Cortex of kidney (tissue), 1 donor: Measurements from ENCODE around the gene MYL5.
"Not testable (repeated sequence)": the region's sequence is repeated elsewhere in the genome, so short reads cannot be mapped to it uniquely, and the experiment has no call there.

Experiments used
- DNase-seq: peaks from one replicate; lab custom pipeline; 2025; lab: John Stamatoyannopoulos, UW

Gene MYL5

GRCh38 chr4:705278-706082 is 31.1 kb downstream of the MYL5 start, which contains the start of gene PCGF3:
TSS of gene PCGF3 (plus strand) at chr4:705832. CDS start at chr4:733681, 27,849 bp downstream.
- DNase-seq = peak; percentile 53

- DNase-seq = not testable (repeated sequence)
Measured at GRCh38 chr4:706083-706633, 31.8 kb downstream of the MYL5 start.

GRCh38 chr4:706834-707598 is 32.7 kb downstream of the MYL5 start:
- no peak for DNase-seq

GRCh38 chr4:707929-708630 is 33.7 kb downstream of the MYL5 start:
- no peak for DNase-seq

- no peak for DNase-seq
Measured at GRCh38 chr4:708631-708933, 34.2 kb downstream of the MYL5 start.

- no peak for DNase-seq
Measured at GRCh38 chr4:709348-709747, 35.0 kb downstream of the MYL5 start.

- no peak for DNase-seq
Measured at GRCh38 chr4:710116-710515, 35.8 kb downstream of the MYL5 start.

GRCh38 chr4:710916-711315 is 36.6 kb downstream of the MYL5 start:
- no peak for DNase-seq

GRCh38 chr4:712093-712492 is 37.8 kb downstream of the MYL5 start:
- no peak for DNase-seq

GRCh38 chr4:712916-713632 is 38.7 kb downstream of the MYL5 start:
- DNase-seq = no peak

GRCh38 chr4:714087-714486 is 39.7 kb downstream of the MYL5 start:
- DNase-seq = no peak

- DNase-seq = no peak
Measured at GRCh38 chr4:717601-718320, 43.4 kb downstream of the MYL5 start.

- no peak for DNase-seq
Measured at GRCh38 chr4:718460-718859, 44.1 kb downstream of the MYL5 start.

- no peak for DNase-seq
Measured at GRCh38 chr4:720111-720860, 45.9 kb downstream of the MYL5 start.

GRCh38 chr4:721261-722168 is 47.2 kb downstream of the MYL5 start:
- DNase-seq = no peak

GRCh38 chr4:722169-722725 is 47.9 kb downstream of the MYL5 start:
- DNase-seq = no peak

GRCh38 chr4:722851-723360 is 48.6 kb downstream of the MYL5 start:
- DNase-seq = no peak

- DNase-seq = no peak
Measured at GRCh38 chr4:723751-724530, 49.6 kb downstream of the MYL5 start.
